ENCODE data around the gene VPS18. TPM values are rescaled to one million over a fixed set of nuclear protein-coding genes. Genes with fewer than 3 reads are reported as not detected.
A peak's percentile ranks its signal among the peaks of the same experiment; 100 is the strongest.

VPS18 gene
- polyA plus RNA-seq, 1 donor: 19.5 TPM

DNA sequence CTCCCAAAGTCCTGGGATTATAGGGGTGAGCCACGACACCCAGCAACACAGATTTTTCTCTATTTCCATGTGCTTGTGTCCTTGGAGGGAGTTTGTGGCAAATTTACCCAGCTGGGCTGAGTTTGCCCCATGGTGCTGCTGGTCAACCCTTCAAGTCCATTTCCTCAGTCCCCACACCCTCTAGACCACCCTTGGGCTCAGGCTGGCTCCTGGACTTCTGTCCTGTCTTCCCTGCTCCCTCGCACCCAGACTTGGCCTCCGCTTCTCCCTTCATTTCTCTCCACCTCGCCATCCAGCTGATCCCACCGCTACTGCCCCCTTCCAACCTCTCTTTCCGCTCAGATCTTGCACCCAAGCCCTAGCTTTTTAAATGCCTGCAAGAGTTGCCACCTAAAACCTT is 12.9 kb upstream of the VPS18 start:
- DNase-seq: no peak
- H3K4me3 ChIP-seq (ENCODE audit: low read length): no peak overlapping the region
- no peaks in the 10 kb centered on the region for H3K27me3 ChIP-seq (ENCODE audit: control insufficient read depth, insufficient read depth, low read length)
- H3K4me1 ChIP-seq (ENCODE audit: control insufficient read depth, insufficient read depth, low read length): no peaks in the 10 kb centered on the region
- peaks cover 2% of the 10 kb centered on the region for H3K9me3 ChIP-seq (ENCODE audit: control insufficient read depth, low read depth, low read length)
- no peak overlapping the region for H3K27ac ChIP-seq (ENCODE audit: low read length)
- H3K36me3 ChIP-seq (ENCODE audit: control insufficient read depth, insufficient read depth, low read length): no peaks in the 10 kb centered on the region
- 98% methylated on average over 5 of the region's 6 CpGs for WGBS (ENCODE audit: insufficient coverage, low lambda C conversion rate)

DNA sequence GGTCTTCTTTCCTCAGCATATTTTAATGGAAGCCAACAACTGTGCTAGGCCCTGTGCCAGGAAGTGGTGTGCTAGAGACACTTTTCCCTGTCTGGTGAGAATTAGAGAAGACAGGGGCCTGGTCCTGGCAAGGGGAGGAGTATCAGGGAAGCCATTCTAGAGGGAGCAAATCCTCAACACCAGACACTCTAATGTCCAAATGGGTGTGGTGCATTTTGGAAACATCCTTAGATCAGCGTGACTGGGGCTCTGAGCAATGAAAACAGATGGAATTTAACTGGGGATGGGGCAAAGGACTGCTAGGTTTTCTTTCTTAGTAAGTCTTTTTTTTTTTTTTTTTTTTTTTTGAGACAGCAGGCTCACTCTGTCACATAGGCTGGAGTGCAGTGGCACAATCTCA is 7.7 kb upstream of the VPS18 start:
- Histone ChIP-seq H3K4me1 (ENCODE audit: control insufficient read depth, insufficient read depth, low read length) (peaks cover 2% of the 10 kb centered on the region), H3K4me3 (ENCODE audit: low read length) (no peak overlapping the region), H3K36me3 (ENCODE audit: control insufficient read depth, insufficient read depth, low read length) (no peaks in the 10 kb centered on the region), H3K27me3 (ENCODE audit: control insufficient read depth, insufficient read depth, low read length) (no peaks in the 10 kb centered on the region), H3K9me3 (ENCODE audit: control insufficient read depth, low read depth, low read length) (peaks cover 2% of the 10 kb centered on the region), H3K27ac (ENCODE audit: low read length) (no peak overlapping the region)
- no peak for DNase-seq
- WGBS (ENCODE audit: insufficient coverage, low lambda C conversion rate): no CpG with 5 or more reads among the region's 1 CpG

DNA sequence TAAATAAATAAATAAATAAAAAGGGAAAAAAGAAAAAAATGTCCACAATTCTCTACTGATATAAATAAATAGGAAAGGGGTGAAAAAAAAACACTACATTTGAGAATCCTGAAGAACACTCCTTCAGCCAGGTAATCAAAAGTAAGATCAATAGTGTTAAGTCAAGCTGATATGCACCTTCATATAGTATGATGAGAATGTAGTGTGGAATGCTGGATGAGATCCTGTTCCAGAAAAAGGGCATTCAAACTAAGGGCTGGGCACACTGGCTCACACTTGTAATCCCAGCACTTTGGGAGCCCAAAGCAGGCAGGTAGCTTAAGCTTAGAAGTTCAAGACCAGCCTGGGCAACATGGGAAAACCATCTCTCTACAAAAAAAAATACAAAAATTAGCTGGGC is 5.1 kb upstream of the VPS18 start:
- H3K4me1 ChIP-seq (ENCODE audit: control insufficient read depth, insufficient read depth, low read length): peaks cover 26% of the 10 kb centered on the region

DNA sequence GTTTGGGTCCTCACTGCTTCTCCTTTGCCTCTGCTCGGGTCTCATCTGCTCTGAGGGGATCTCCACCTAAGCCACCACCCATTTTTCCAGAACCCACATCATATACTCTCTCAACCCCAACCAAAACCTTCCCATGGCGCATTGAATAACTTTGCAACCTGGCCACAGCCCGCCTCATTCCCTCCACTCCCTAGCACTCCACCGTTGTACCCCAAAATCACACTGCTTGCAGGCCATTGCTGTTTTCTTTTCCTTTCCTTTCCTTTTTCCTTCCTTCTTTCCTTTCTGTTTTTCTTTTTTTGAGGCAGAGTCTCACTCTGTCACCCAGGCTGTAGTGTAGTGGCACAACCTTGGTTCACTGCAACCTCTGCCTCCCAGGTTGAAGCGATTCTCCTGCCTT is 3.1 kb upstream of the VPS18 start:
- H3K27me3 ChIP-seq (ENCODE audit: control insufficient read depth, insufficient read depth, low read length): no peaks in the 10 kb centered on the region
- no peaks in the 10 kb centered on the region for H3K9me3 ChIP-seq (ENCODE audit: control insufficient read depth, low read depth, low read length)
- H3K4me1 ChIP-seq (ENCODE audit: control insufficient read depth, insufficient read depth, low read length): peaks cover 37% of the 10 kb centered on the region
- no peak overlapping the region for H3K4me3 ChIP-seq (ENCODE audit: low read length)
- DNase-seq: no peak
- H3K27ac ChIP-seq (ENCODE audit: low read length): no peak overlapping the region
- WGBS (ENCODE audit: insufficient coverage, low lambda C conversion rate): 93% methylated on average over 3 of the region's 5 CpGs
- peaks cover 5% of the 10 kb centered on the region for H3K36me3 ChIP-seq (ENCODE audit: control insufficient read depth, insufficient read depth, low read length)

More for the DNA sequence above, 5.1 kb upstream of the VPS18 start:
- Histone ChIP-seq H3K9me3 (ENCODE audit: control insufficient read depth, low read depth, low read length) (no peaks in the 10 kb centered on the region), H3K4me3 (ENCODE audit: low read length) (no peak overlapping the region), H3K27me3 (ENCODE audit: control insufficient read depth, insufficient read depth, low read length) (no peaks in the 10 kb centered on the region), H3K27ac (ENCODE audit: low read length) (no peak overlapping the region), H3K36me3 (ENCODE audit: control insufficient read depth, insufficient read depth, low read length) (no peaks in the 10 kb centered on the region)
- no peak for DNase-seq

DNA sequence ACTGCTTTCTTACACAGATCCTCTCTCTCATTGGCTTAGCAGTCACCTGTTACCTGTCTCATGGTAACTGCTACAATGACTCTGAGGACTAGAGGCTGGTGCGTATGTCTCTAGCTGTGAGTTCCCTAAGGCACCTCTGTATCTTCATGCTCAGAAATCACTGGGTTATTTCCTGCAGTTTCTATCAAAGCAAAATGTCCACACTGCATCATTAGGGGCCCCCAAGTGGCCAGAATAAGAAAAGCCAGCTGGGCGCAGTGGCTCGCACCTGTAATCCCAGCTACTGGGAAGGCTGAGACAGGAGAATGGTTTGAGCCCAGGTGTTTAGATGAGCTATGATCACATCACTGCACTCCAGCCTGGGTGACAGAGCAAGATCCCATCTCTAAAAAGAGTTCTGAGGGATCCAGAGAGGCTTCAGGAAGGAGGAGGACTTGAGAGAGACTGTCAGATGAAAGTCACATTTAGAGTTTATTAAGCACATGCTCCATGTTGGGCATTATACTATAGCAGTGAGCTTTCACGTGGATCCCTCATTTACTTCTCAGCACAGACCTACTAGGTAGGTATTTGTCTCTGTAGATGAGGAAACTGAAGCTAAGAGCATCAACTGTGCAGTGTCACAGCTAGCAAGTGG is 2.3 kb upstream of the VPS18 start:
- Histone ChIP-seq H3K27ac (ENCODE audit: low read length) (peak overlapping the region; percentile 28), H3K4me1 (ENCODE audit: control insufficient read depth, insufficient read depth, low read length) (peaks cover 38% of the 10 kb centered on the region), H3K4me3 (ENCODE audit: low read length) (no peak overlapping the region), H3K9me3 (ENCODE audit: control insufficient read depth, low read depth, low read length) (no peaks in the 10 kb centered on the region), H3K27me3 (ENCODE audit: control insufficient read depth, insufficient read depth, low read length) (no peaks in the 10 kb centered on the region), H3K36me3 (ENCODE audit: control insufficient read depth, insufficient read depth, low read length) (peaks cover 7% of the 10 kb centered on the region)
- no CpG with 5 or more reads among the region's 4 CpGs for WGBS (ENCODE audit: insufficient coverage, low lambda C conversion rate)
- DNase-seq: peak; percentile 48 to 75

DNA sequence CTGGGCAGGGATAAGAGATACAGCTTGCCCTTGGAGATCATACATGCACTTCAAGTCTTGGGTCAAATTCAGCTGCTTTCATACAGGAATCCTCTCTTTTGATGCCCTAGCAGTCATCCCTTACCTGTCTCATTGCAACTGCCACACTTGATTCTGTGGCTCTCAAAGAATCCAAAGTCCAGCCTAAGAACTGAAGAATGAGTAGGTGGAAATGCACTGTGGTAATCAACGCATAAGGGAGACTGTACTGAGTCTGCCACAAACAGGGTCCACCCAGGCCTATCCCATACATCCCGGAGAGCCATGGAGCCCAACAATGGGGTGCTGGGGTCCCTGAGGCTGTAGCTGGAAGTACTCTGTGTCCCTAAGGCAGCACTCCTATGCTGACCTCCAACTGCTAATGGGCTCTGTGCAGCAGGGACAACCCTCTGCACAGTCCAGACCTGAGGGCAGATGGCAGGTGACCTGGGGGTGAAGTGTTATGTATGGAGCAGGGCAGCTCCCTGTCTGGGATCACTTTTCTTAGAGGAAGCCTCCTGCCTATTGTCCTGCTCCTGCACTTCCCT is 1.7 kb upstream of the VPS18 start:
- WGBS (ENCODE audit: insufficient coverage, low lambda C conversion rate): no CpG with 5 or more reads among the region's 2 CpGs
- H3K36me3 ChIP-seq (ENCODE audit: control insufficient read depth, insufficient read depth, low read length): peaks cover 7% of the 10 kb centered on the region
- no peak overlapping the region for H3K4me3 ChIP-seq (ENCODE audit: low read length)
- H3K4me1 ChIP-seq (ENCODE audit: control insufficient read depth, insufficient read depth, low read length): peaks cover 38% of the 10 kb centered on the region
- H3K9me3 ChIP-seq (ENCODE audit: control insufficient read depth, low read depth, low read length): no peaks in the 10 kb centered on the region
- no peaks in the 10 kb centered on the region for H3K27me3 ChIP-seq (ENCODE audit: control insufficient read depth, insufficient read depth, low read length)
- peak overlapping the region; percentile 28 for H3K27ac ChIP-seq (ENCODE audit: low read length)
- DNase-seq: peak in 1 of 2 donors; percentile 68

DNA sequence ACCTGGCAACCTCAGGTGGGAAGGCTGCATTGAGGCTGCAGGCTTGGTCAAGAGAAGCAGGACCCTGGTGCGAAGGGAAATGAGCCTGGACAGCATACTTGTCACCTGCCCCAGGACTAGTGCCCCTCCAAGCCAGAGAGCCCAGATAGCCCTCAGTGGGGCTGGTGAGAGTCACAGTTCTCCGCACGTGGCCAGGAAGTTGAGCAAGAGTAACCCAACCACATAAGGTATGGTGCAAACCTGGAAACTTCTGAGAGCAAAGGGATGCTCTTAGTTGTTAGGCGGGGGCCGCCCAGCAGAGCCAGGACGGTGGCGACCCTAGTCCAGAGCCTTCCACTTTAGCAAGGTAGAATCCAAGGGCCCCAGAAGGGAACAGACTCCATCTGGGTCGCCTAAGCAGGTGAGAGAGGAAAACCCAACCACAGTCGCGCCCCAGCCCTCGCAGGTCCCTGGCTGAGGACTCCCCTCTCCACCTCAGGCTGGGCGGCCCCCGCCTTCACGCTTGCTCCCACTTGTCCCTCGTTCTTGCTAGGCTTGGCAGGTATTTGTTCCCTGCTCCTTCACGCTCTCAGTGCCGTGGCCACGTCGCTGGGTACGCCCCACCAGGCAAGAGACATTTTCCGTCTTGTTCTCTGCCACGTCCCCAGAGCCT is 1.1 kb upstream of the VPS18 start:
- Histone ChIP-seq H3K27ac (ENCODE audit: low read length) (no peak overlapping the region), H3K36me3 (ENCODE audit: control insufficient read depth, insufficient read depth, low read length) (peaks cover 8% of the 10 kb centered on the region), H3K27me3 (ENCODE audit: control insufficient read depth, insufficient read depth, low read length) (no peaks in the 10 kb centered on the region), H3K4me3 (ENCODE audit: low read length) (no peak overlapping the region), H3K4me1 (ENCODE audit: control insufficient read depth, insufficient read depth, low read length) (peaks cover 38% of the 10 kb centered on the region), H3K9me3 (ENCODE audit: control insufficient read depth, low read depth, low read length) (no peaks in the 10 kb centered on the region)
- DNase-seq: no peak
- no CpG with 5 or more reads among the region's 22 CpGs for WGBS (ENCODE audit: insufficient coverage, low lambda C conversion rate)

DNA sequence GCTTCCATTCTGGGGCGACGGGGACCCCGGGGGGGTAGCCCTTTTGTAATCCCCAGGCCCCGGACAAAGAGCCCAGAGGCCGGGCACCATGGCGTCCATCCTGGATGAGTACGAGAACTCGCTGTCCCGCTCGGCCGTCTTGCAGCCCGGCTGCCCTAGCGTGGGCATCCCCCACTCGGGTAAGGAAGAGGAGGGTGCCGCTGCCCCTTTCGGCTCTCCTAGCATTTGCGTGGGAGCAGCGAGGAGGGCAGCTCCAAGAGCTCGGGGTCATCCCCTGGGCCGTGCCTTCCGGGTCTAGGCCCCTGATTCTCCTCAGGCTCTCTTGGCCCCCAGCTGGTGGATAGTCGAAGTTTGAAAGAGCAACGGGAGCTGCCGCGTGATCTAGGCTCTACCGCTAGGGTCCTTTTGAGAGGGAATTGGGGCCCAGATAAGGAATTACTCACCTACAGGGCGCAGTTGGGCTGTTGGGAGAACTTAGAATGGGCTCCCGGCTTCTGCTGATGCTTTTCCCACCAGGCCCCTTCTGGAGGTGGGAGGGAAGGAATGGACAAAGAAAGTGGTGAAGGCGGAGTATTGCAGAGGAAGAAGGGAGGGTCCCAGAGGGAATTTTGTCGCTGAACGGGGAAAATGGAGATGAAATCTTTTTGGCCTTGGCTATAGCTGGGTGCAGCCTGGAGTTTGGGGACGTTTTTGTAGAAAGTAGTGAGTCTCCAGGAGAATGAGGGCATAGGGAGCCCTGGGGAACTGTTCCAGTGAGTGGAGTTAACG is 615 bp downstream of the VPS18 start:
- DNase-seq: peak in 1 of 2 donors; percentile 80
- H3K36me3 ChIP-seq (ENCODE audit: control insufficient read depth, insufficient read depth, low read length): peaks cover 25% of the 10 kb centered on the region
- peak overlapping the region; percentile 99 for H3K27ac ChIP-seq (ENCODE audit: low read length)
- H3K9me3 ChIP-seq (ENCODE audit: control insufficient read depth, low read depth, low read length): no peaks in the 10 kb centered on the region
- no peaks in the 10 kb centered on the region for H3K27me3 ChIP-seq (ENCODE audit: control insufficient read depth, insufficient read depth, low read length)
- no CpG with 5 or more reads among the region's 33 CpGs for WGBS (ENCODE audit: insufficient coverage, low lambda C conversion rate)
- peaks cover 38% of the 10 kb centered on the region for H3K4me1 ChIP-seq (ENCODE audit: control insufficient read depth, insufficient read depth, low read length)
- H3K4me3 ChIP-seq (ENCODE audit: low read length): peak overlapping the region; percentile 94

DNA sequence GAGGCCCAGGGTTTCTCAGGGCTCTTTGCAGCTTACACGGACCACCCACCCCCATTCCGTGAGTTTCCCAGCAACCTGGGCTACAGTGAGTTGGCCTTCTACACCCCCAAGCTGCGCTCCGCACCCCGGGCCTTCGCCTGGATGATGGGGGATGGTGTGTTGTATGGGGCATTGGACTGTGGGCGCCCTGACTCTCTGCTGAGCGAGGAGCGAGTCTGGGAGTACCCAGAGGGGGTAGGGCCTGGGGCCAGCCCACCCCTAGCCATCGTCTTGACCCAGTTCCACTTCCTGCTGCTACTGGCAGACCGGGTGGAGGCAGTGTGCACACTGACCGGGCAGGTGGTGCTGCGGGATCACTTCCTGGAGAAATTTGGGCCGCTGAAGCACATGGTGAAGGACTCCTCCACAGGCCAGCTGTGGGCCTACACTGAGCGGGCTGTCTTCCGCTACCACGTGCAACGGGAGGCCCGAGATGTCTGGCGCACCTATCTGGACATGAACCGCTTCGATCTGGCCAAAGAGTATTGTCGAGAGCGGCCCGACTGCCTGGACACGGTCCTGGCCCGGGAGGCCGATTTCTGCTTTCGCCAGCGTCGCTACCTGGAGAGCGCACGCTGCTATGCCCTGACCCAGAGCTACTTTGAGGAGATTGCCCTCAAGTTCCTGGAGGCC is 5.4 kb downstream of the VPS18 start:
- no peaks in the 10 kb centered on the region for H3K27me3 ChIP-seq (ENCODE audit: control insufficient read depth, insufficient read depth, low read length)
- H3K36me3 ChIP-seq (ENCODE audit: control insufficient read depth, insufficient read depth, low read length): peaks cover 60% of the 10 kb centered on the region
- no CpG with 5 or more reads among the region's 33 CpGs for WGBS (ENCODE audit: insufficient coverage, low lambda C conversion rate)
- no peak overlapping the region for H3K4me3 ChIP-seq (ENCODE audit: low read length)
- no peaks in the 10 kb centered on the region for H3K9me3 ChIP-seq (ENCODE audit: control insufficient read depth, low read depth, low read length)
- peaks cover 16% of the 10 kb centered on the region for H3K4me1 ChIP-seq (ENCODE audit: control insufficient read depth, insufficient read depth, low read length)
- H3K27ac ChIP-seq (ENCODE audit: low read length): no peak overlapping the region
- DNase-seq: no peak

Data from large intestine (tissue), 3 donors.